ENCODE data around the gene AMIGO1.
A peak's percentile ranks its signal among the peaks of the same experiment; 100 is the strongest.

AMIGO1 gene

DNA sequence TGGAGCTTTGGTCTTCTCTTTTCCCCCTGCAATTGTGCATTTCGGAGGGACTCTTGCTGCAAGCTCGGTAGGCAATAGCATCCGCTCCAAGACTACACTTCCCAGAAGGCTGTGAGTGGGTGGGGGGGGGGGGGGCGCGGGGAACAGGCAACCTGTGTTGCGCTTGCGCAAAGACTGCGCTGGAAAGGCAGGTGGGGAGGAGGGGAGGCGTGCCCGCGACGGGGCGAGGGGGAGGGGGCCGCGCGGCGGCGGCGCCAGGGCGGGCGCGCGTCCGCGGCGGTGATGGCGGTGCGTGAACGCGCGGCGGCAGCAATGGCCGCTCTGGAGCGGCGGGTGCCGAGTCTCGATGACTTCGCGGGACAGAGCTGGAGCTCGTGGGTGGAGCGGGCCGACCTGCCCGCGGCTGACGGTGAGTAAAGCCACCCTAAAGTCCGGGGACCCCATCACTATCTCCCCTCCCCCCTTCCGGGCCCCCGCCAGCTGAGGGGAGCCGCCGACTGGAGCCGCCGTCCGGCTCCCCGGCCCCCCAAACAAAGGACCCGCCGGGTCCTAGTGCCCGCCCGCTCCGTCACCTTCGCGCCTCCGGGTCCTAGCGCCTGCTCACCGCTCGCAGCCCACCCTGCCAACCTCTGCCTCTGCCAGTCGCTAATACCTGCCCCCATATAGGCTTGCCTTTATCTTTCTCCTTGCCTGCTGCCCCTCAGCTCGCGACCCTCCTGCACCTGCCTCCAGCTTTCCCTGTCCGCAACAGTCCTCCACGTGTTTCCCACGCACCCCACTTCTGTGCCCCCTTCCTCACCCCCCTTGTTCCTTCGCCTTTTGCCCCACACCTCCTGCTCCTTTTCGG lies 25.6 kb downstream of the AMIGO1 start, which contains the start of gene ATXN7L2:
Gene ATXN7L2, plus strand, starts transcription at position 234 of the 847 bp plus-strand sequence. Its CDS starts 49 bp downstream, at position 283.
- no peak for FAIRE-seq
- DNase-seq (ENCODE audit: insufficient read length, low spot score) = peak; percentile 98
- TF ChIP-seq CTCF (IDR thresholded peaks at IDR 0.05; ENCODE audit: insufficient read depth, missing control alignments) = no peak

- no peak for TF ChIP-seq CTCF (IDR thresholded peaks at IDR 0.05; ENCODE audit: insufficient read depth, missing control alignments)
- FAIRE-seq (no peak), DNase-seq (ENCODE audit: insufficient read length, low spot score) (peak; percentile 47)
Measured at GRCh38 chr1:109482791-109483671, 26.5 kb downstream of the AMIGO1 start.

GRCh38 chr1:109482242-109482641 lies 27.3 kb downstream of the AMIGO1 start:
- DNase-seq (ENCODE audit: insufficient read length, low spot score) = no peak
- FAIRE-seq = no peak
- no peak for TF ChIP-seq CTCF (IDR thresholded peaks at IDR 0.05; ENCODE audit: insufficient read depth, missing control alignments)

DNA sequence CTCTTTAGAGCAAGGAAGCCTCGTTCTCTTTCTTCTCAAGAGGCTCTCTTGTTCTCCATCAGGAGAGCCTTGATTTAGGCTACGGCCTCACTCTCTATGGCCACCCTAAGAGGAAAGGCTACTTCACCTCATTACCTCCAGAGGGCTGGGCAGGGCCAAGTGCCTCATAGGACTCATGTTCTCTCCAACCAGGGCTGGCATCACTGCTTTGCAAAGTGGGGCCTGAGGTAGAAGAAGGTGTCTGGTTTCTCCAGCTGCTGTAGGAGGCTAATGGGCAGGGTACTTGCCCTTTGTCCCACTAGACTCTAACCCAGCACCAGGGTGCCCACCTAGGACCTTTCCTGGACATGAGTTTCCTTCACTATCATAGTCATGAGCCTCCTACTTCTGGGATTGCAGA lies 27.9 kb downstream of the AMIGO1 start:
- FAIRE-seq (no peak), DNase-seq (ENCODE audit: insufficient read length, low spot score) (no peak)
- no peak for TF ChIP-seq CTCF (IDR thresholded peaks at IDR 0.05; ENCODE audit: insufficient read depth, missing control alignments)

GRCh38 chr1:109479901-109480300 lies 29.6 kb downstream of the AMIGO1 start:
- TF ChIP-seq CTCF (IDR thresholded peaks at IDR 0.05; ENCODE audit: insufficient read depth, missing control alignments) = no peak
- DNase-seq (ENCODE audit: insufficient read length, low spot score) = no peak
- no peak for FAIRE-seq

- DNase-seq (ENCODE audit: insufficient read length, low spot score) = no peak
- FAIRE-seq = no peak
- no peak for TF ChIP-seq CTCF (IDR thresholded peaks at IDR 0.05; ENCODE audit: insufficient read depth, missing control alignments)
Measured at GRCh38 chr1:109479311-109479710, 30.2 kb downstream of the AMIGO1 start.
